ENCODE data around the gene CALN1.

DNA sequence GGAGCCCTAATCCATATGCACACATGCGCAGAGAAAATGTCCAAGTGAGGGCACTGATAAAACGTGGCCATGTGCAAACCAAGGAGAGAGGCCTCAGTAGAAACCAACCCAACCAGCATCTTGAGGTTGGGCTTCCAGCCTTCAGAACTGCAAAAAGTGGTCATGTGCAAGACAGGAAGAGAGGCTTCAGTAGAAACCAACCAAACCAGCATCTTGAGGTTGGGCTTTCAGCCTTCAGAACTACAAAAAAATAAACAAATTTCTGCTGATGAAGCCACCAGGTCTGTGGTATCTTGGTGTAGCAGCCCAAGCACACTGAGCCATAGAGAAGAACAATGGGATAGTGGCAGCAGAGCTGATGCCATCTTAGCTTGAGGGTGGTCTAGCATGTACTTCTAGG, 371.5 kb downstream of the CALN1 start:
- TF ChIP-seq, protein P1, sequence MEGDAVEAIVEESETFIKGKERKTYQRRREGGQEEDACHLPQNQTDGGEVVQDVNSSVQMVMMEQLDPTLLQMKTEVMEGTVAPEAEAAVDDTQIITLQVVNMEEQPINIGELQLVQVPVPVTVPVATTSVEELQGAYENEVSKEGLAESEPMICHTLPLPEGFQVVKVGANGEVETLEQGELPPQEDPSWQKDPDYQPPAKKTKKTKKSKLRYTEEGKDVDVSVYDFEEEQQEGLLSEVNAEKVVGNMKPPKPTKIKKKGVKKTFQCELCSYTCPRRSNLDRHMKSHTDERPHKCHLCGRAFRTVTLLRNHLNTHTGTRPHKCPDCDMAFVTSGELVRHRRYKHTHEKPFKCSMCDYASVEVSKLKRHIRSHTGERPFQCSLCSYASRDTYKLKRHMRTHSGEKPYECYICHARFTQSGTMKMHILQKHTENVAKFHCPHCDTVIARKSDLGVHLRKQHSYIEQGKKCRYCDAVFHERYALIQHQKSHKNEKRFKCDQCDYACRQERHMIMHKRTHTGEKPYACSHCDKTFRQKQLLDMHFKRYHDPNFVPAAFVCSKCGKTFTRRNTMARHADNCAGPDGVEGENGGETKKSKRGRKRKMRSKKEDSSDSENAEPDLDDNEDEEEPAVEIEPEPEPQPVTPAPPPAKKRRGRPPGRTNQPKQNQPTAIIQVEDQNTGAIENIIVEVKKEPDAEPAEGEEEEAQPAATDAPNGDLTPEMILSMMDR (IDR thresholded peaks at IDR 0.05) = no peak
- TF ChIP-seq EP300 (IDR thresholded peaks at IDR 0.05) = no peak

All from ovary (tissue), 3 donors.